Trophoblast cell (in vitro differentiated cells and primary cell): Measurements from ENCODE around the gene GLP1R.

ENCODE experiments used
- DNase-seq, 2 donors: peaks; one replicate each; pipeline ENCODE4 v3.0.0-alpha.2; 2016
- H2AFZ ChIP-seq: 2 replicates; pipeline ENCODE4 v1.6.1; 2013; ENCODE audit warnings: low read length, moderate library complexity, mild to moderate bottlenecking; ENCODE audit not compliant: insufficient read depth, poor library complexity
- H2AK5ac ChIP-seq: 2 replicates; pipeline ENCODE4 v1.6.1; 2013; ENCODE audit warnings: mild to moderate bottlenecking, low read length
- H2BK120ac ChIP-seq: 2 replicates; pipeline ENCODE4 v1.6.1; 2013; ENCODE audit warnings: low read length, mild to moderate bottlenecking, moderate library complexity; ENCODE audit not compliant: insufficient read depth, poor library complexity
- H2BK12ac ChIP-seq: 2 replicates; pipeline ENCODE4 v1.6.1; 2013; ENCODE audit warnings: mild to moderate bottlenecking, low read length, moderate library complexity
- H2BK5ac ChIP-seq: 2 replicates; pipeline ENCODE4 v1.6.1; 2013; ENCODE audit warnings: low read length, low read depth, moderate library complexity, mild to moderate bottlenecking; ENCODE audit not compliant: poor library complexity
- H3K14ac ChIP-seq: 2 replicates; pipeline ENCODE4 v1.6.1; 2013; ENCODE audit warnings: mild to moderate bottlenecking, low read length
- H3K18ac ChIP-seq: 2 replicates; pipeline ENCODE4 v1.6.1; 2013; ENCODE audit warnings: mild to moderate bottlenecking, low read length
- H3K23ac ChIP-seq: 2 replicates; pipeline ENCODE4 v1.6.1; 2013; ENCODE audit warnings: low read length
- H3K27ac ChIP-seq: 2 replicates; pipeline ENCODE4 v1.5.1; 2013; ENCODE audit warnings: low read depth, mild to moderate bottlenecking, inconsistent platforms, low read length, moderate library complexity
- H3K27me3 ChIP-seq: 2 replicates; pipeline ENCODE4 v1.6.1; 2013; ENCODE audit warnings: inconsistent platforms, mild to moderate bottlenecking, low read length, moderate library complexity; ENCODE audit not compliant: insufficient read depth
- H3K36me3 ChIP-seq, 2 experiments: 1 replicate in 1 of 2; 2 replicates in 1 of 2; pipeline ENCODE4 v1.6.1; 2013; ENCODE audit warnings: low read length in 2 of 2, mild to moderate bottlenecking in 2 of 2, moderate library complexity in 1 of 2; ENCODE audit not compliant: insufficient read depth in 2 of 2, control insufficient read depth in 1 of 2
- H3K4ac ChIP-seq: 2 replicates; pipeline ENCODE4 v1.6.1; 2013; ENCODE audit warnings: low read depth, mild to moderate bottlenecking, low read length, moderate library complexity
- H3K4me1 ChIP-seq, 2 experiments: 1 replicate in 1 of 2; 2 replicates in 1 of 2; pipeline ENCODE4 v1.6.1; 2013; ENCODE audit warnings: low read length in 2 of 2, mild to moderate bottlenecking in 2 of 2, moderate library complexity in 1 of 2; ENCODE audit not compliant: insufficient read depth in 2 of 2, control insufficient read depth in 1 of 2
- H3K4me2 ChIP-seq: 2 replicates; pipeline ENCODE4 v1.6.1; 2013; ENCODE audit warnings: inconsistent platforms, mild to moderate bottlenecking, low read length, moderate library complexity
- H3K4me3 ChIP-seq: 2 replicates; pipeline ENCODE4 v1.5.1; 2013; ENCODE audit warnings: mild to moderate bottlenecking, low read depth, low read length, inconsistent platforms
- H3K79me1 ChIP-seq: one replicate; pipeline ENCODE4 v1.6.1; 2013; ENCODE audit warnings: low read length
- H3K79me2 ChIP-seq: 2 replicates; pipeline ENCODE4 v1.6.1; 2013; ENCODE audit warnings: low read length, mild to moderate bottlenecking; ENCODE audit not compliant: control insufficient read depth, insufficient read depth, poor library complexity
- H3K9ac ChIP-seq: 2 replicates; pipeline ENCODE4 v1.6.1; 2013; ENCODE audit warnings: mild to moderate bottlenecking, low read length
- H3K9me3 ChIP-seq: 2 replicates; pipeline ENCODE4 v1.6.1; 2013; ENCODE audit warnings: low read depth, mild to moderate bottlenecking, control low read depth, inconsistent platforms, low read length; ENCODE audit not compliant: insufficient read depth
- H4K12ac ChIP-seq: 2 replicates; pipeline ENCODE4 v1.6.1; 2013; ENCODE audit warnings: low read depth, mild to moderate bottlenecking, low read length, moderate library complexity
- H4K8ac ChIP-seq: 2 replicates; pipeline ENCODE4 v1.6.1; 2013; ENCODE audit warnings: low read depth, mild to moderate bottlenecking, low read length, moderate library complexity
- H4K91ac ChIP-seq: one replicate; pipeline ENCODE4 v1.6.1; 2013; ENCODE audit warnings: low read depth, mild to moderate bottlenecking, low read length, moderate library complexity
- WGBS: extraction: QIAGEN DNeasy Blood & Tissue Kit; methylation state at CpG from one replicate; pipeline ENCODE4 v1.1.7; 2013; ENCODE audit warnings: missing lambda C conversion rate; ENCODE audit not compliant: insufficient read length, insufficient coverage; ENCODE audit errors: extremely low coverage; 5-methylcytosine and 5-hydroxymethylcytosine counted together

Gene GLP1R

GRCh38 chr6:39076623-39077535 is 28.3 kb downstream of the GLP1R start:
- no peak for DNase-seq
- no peak overlapping the region for H3K23ac ChIP-seq
- H2BK12ac ChIP-seq: no peak overlapping the region
- no peak overlapping the region for H4K12ac ChIP-seq
- H2BK120ac ChIP-seq: no peak overlapping the region
- H3K79me2 ChIP-seq: no peaks in the 10 kb centered on the region
- no peaks in the 10 kb centered on the region for H3K9me3 ChIP-seq
- H3K27me3 ChIP-seq: no peaks in the 10 kb centered on the region
- no peaks in the 10 kb centered on the region for H3K4me1 ChIP-seq
- H3K4ac ChIP-seq: no peak overlapping the region
- H2AK5ac ChIP-seq: no peak overlapping the region
- H2AFZ ChIP-seq: no peak overlapping the region
- H4K8ac ChIP-seq: no peak overlapping the region
- H3K18ac ChIP-seq: no peak overlapping the region
- no peak overlapping the region for H2BK5ac ChIP-seq
- H3K79me1 ChIP-seq: no peaks in the 10 kb centered on the region
- no peak overlapping the region for H3K4me3 ChIP-seq
- H3K27ac ChIP-seq: no peak overlapping the region
- H3K36me3 ChIP-seq: no peaks in the 10 kb centered on the region
- H3K4me2 ChIP-seq: no peak overlapping the region
- WGBS: no CpG with 5 or more reads among the region's 9 CpGs
- no peak overlapping the region for H3K9ac ChIP-seq
- no peak overlapping the region for H3K14ac ChIP-seq
- H4K91ac ChIP-seq: no peak overlapping the region

GRCh38 chr6:39077882-39078594 is 29.5 kb downstream of the GLP1R start:
- Histone ChIP-seq H2AK5ac (no peak overlapping the region), H3K36me3 (no peaks in the 10 kb centered on the region), H3K4me1 (no peaks in the 10 kb centered on the region), H3K27ac (no peak overlapping the region), H2AFZ (no peak overlapping the region), H3K4ac (no peak overlapping the region), H3K23ac (no peak overlapping the region), H3K9me3 (no peaks in the 10 kb centered on the region), H3K27me3 (no peaks in the 10 kb centered on the region), H3K14ac (no peak overlapping the region), H3K4me3 (no peak overlapping the region), H3K79me2 (no peaks in the 10 kb centered on the region), H3K9ac (no peak overlapping the region), H3K79me1 (no peaks in the 10 kb centered on the region), H4K8ac (no peak overlapping the region), H4K91ac (no peak overlapping the region), H2BK120ac (no peak overlapping the region), H2BK12ac (no peak overlapping the region), H4K12ac (no peak overlapping the region), H3K4me2 (no peak overlapping the region), H3K18ac (no peak overlapping the region), H2BK5ac (no peak overlapping the region)
- WGBS: no CpG with 5 or more reads among the region's 11 CpGs
- DNase-seq: no peak

- Histone ChIP-seq H3K27ac (no peak overlapping the region), H4K8ac (no peak overlapping the region), H3K14ac (no peak overlapping the region), H3K4me1 (no peaks in the 10 kb centered on the region), H4K91ac (no peak overlapping the region), H3K9ac (no peak overlapping the region), H2BK5ac (no peak overlapping the region), H3K23ac (no peak overlapping the region), H3K4me3 (no peak overlapping the region), H3K79me1 (no peaks in the 10 kb centered on the region), H3K4ac (no peak overlapping the region), H2BK12ac (no peak overlapping the region), H3K4me2 (no peak overlapping the region), H3K36me3 (no peaks in the 10 kb centered on the region), H3K79me2 (no peaks in the 10 kb centered on the region), H3K18ac (no peak overlapping the region), H2BK120ac (no peak overlapping the region), H2AK5ac (no peak overlapping the region), H3K9me3 (no peaks in the 10 kb centered on the region), H3K27me3 (no peaks in the 10 kb centered on the region), H2AFZ (no peak overlapping the region), H4K12ac (no peak overlapping the region)
- no peak for DNase-seq
- no CpG with 5 or more reads among the region's 3 CpGs for WGBS
These were observed 30.1 kb downstream of the GLP1R start for GRCh38 chr6:39078695-39079094.

- H4K12ac ChIP-seq: no peak overlapping the region
- no peak overlapping the region for H3K4me3 ChIP-seq
- no peak overlapping the region for H3K23ac ChIP-seq
- no peak overlapping the region for H3K18ac ChIP-seq
- no peaks in the 10 kb centered on the region for H3K79me2 ChIP-seq
- no peak overlapping the region for H2BK12ac ChIP-seq
- H3K4me2 ChIP-seq: no peak overlapping the region
- H2BK5ac ChIP-seq: no peak overlapping the region
- no peak overlapping the region for H2BK120ac ChIP-seq
- no CpG with 5 or more reads among the region's 8 CpGs for WGBS
- no peak for DNase-seq
- H4K8ac ChIP-seq: no peak overlapping the region
- H3K4me1 ChIP-seq: no peaks in the 10 kb centered on the region
- no peaks in the 10 kb centered on the region for H3K9me3 ChIP-seq
- no peak overlapping the region for H3K27ac ChIP-seq
- H3K27me3 ChIP-seq: no peaks in the 10 kb centered on the region
- H2AK5ac ChIP-seq: no peak overlapping the region
- H2AFZ ChIP-seq: no peak overlapping the region
- H3K36me3 ChIP-seq: no peaks in the 10 kb centered on the region
- H3K79me1 ChIP-seq: no peaks in the 10 kb centered on the region
- H3K9ac ChIP-seq: no peak overlapping the region
- H3K14ac ChIP-seq: no peak overlapping the region
- no peak overlapping the region for H4K91ac ChIP-seq
- no peak overlapping the region for H3K4ac ChIP-seq
These were observed 30.9 kb downstream of the GLP1R start for GRCh38 chr6:39079197-39080125.
